HCT116 (cell line): ENCODE data around the gene KDM5C. TPM values are rescaled to one million over a fixed set of nuclear protein-coding genes. Genes with fewer than 3 reads are reported as not detected.

ENCODE experiments used
- ATAC-seq: fragments of 200-7000 bp; cut with Tn5 transposase; 2 replicates; pipeline ENCODE4 v1.9.1; 2020; ENCODE audit warnings: mild to moderate bottlenecking, moderate library complexity
- BruUV-seq: library from RNA; stranded (reverse); fragments of 400-500 nt; replicated peaks from 2 replicates; lab custom pipeline; 2021; lab: Mats Ljungman, UMichigan
- CTCF ChIA-PET: fragments of 300-600 bp; sonication (Branson Sonifier 250); formaldehyde crosslinking; loops from one replicate; lab custom pipeline; 2021; ENCODE audit warnings: antibody characterized with exemption; lab: Charles Lee
- POLR2A ChIA-PET: fragments of 300-600, 350-600 bp; sonication (Branson Sonifier 250); formaldehyde crosslinking; loops from one replicate; lab custom pipeline; 2021; ENCODE audit warnings: antibody characterized with exemption; lab: Charles Lee
- RAD21 ChIA-PET, 2 experiments: fragments of 300-600 bp; sonication (Branson Sonifier 250); formaldehyde crosslinking; loops; one replicate each; lab custom pipeline; 2023; ENCODE audit warnings: low total read pairs in 2 of 2; ENCODE audit not compliant: uncharacterized antibody in 2 of 2, unreplicated experiment in 2 of 2, low non-redundant PET in 1 of 2; lab: Charles Lee
- DNase-seq: peaks from one replicate; pipeline ENCODE4 v3.0.0-alpha.2; 2010; ENCODE audit warnings: low read depth, low spot score
- H2AFZ ChIP-seq: fragments of 200-600 bp; shearing (Covaris generic), sonication (generic); 2 replicates; pipeline ENCODE4 v1.6.1; 2017; ENCODE audit warnings: low read depth, mixed run types, mixed read lengths, antibody characterized with exemption, low read length; ENCODE audit not compliant: poor library complexity, severe bottlenecking
- H3K27ac ChIP-seq: 2 replicates; pipeline ENCODE4 v1.5.1; 2012; ENCODE audit warnings: low read depth, low read length
- H3K27me3 ChIP-seq: fragments of 200-600 bp; sonication (generic); 2 replicates; pipeline ENCODE4 v1.6.1; 2016; ENCODE audit warnings: mixed run types, low read length, mixed read lengths; ENCODE audit not compliant: insufficient read depth
- H3K36me3 ChIP-seq, 2 experiments: fragments of 200-500 bp in 1 of 2; fragments of 200-600 bp in 1 of 2; sonication (Bioruptor generic) in 1 of 2; sonication (generic) in 1 of 2; 2 replicates each; pipeline versions ENCODE4 v1.5.1 to v1.6.1; 2014 to 2016; ENCODE audit warnings: low read length in 2 of 2, inconsistent platforms in 1 of 2, mixed read lengths in 1 of 2, mixed run types in 1 of 2; ENCODE audit not compliant: insufficient read depth in 2 of 2, control insufficient read depth in 1 of 2
- H3K4me1 ChIP-seq, 2 experiments: fragments of 200-600 bp in 1 of 2; sonication (generic) in 1 of 2; 2 replicates each; pipeline versions ENCODE4 v1.5.1 to v1.6.1; 2012 to 2017; ENCODE audit warnings: low read length in 2 of 2, inconsistent platforms in 1 of 2, mild to moderate bottlenecking in 1 of 2, mixed read lengths in 1 of 2, mixed run types in 1 of 2, moderate library complexity in 1 of 2; ENCODE audit not compliant: insufficient read depth in 2 of 2, control insufficient read depth in 1 of 2
- H3K4me2 ChIP-seq: fragments of 200-600 bp; sonication (generic); 2 replicates; pipeline ENCODE4 v1.6.1; 2017; ENCODE audit warnings: mixed run types, low read length, mixed read lengths
- H3K4me3 ChIP-seq, 2 experiments: fragments of 200-600 bp in 1 of 2; sonication (generic) in 1 of 2; replicated peaks in 1 of 2; 2 replicates each; pipeline ENCODE4 v1.5.1; 2011 to 2016; ENCODE audit warnings: low read length in 2 of 2, control low read depth in 1 of 2, low read depth in 1 of 2, mild to moderate bottlenecking in 1 of 2, mixed read lengths in 1 of 2, mixed run types in 1 of 2
- H3K79me2 ChIP-seq: fragments of 200-600 bp; sonication (generic); 2 replicates; pipeline ENCODE4 v1.6.1; 2017; ENCODE audit warnings: mild to moderate bottlenecking, mixed run types, low read length, moderate library complexity, mixed read lengths; ENCODE audit not compliant: insufficient read depth
- H3K9ac ChIP-seq: fragments of 200-600 bp; sonication (generic); 2 replicates; pipeline ENCODE4 v1.6.1; 2016; ENCODE audit warnings: low read length, mixed read lengths
- H3K9me2 ChIP-seq: fragments of 200-600 bp; sonication (generic), shearing (Covaris generic); 2 replicates; pipeline ENCODE4 v1.6.1; 2017; ENCODE audit warnings: mixed run types, mild to moderate bottlenecking, moderate library complexity; ENCODE audit not compliant: insufficient read depth
- H3K9me3 ChIP-seq, 2 experiments: fragments of 200-500 bp in 1 of 2; fragments of 200-600 bp in 1 of 2; sonication (Bioruptor generic) in 1 of 2; sonication (generic) in 1 of 2; 2 replicates each; pipeline ENCODE4 v1.6.1; 2014 to 2017; ENCODE audit warnings: low read length in 2 of 2, mixed read lengths in 2 of 2, inconsistent platforms in 1 of 2, low read depth in 1 of 2, mild to moderate bottlenecking in 1 of 2, mixed run types in 1 of 2, moderate library complexity in 1 of 2; ENCODE audit not compliant: control insufficient read depth in 1 of 2, insufficient read depth in 1 of 2
- H4K20me1 ChIP-seq: fragments of 200-600 bp; sonication (generic), shearing (Covaris generic); 2 replicates; pipeline ENCODE4 v1.6.1; 2017; ENCODE audit warnings: mixed run types, mild to moderate bottlenecking, moderate library complexity; ENCODE audit not compliant: insufficient read depth
- CEBPB ChIP-seq: IDR thresholded peaks from 2 replicates; pipeline ENCODE4 v1.6.1; 2012; ENCODE audit warnings: low read depth
- EGR1 ChIP-seq: IDR thresholded peaks from 2 replicates; pipeline ENCODE4 v1.6.1; 2012; ENCODE audit warnings: low read depth
- EZH2phosphoT487 ChIP-seq: fragments of 200-600 bp; IDR thresholded peaks from 2 replicates; pipeline ENCODE4 v1.6.1; 2018; ENCODE audit warnings: antibody characterized with exemption, borderline replicate concordance
- JUND ChIP-seq: IDR thresholded peaks from 2 replicates; pipeline ENCODE4 v1.6.1; 2012
- MAX ChIP-seq: IDR thresholded peaks from 2 replicates; pipeline ENCODE4 v1.6.1; 2012
- POLR2A ChIP-seq: IDR thresholded peaks from 2 replicates; pipeline ENCODE4 v1.7.0; 2011; ENCODE audit warnings: borderline replicate concordance; ENCODE audit not compliant: insufficient read depth, insufficient read length; ENCODE audit errors: extremely low read depth
- POLR2AphosphoS5 ChIP-seq: IDR thresholded peaks from 2 replicates; pipeline ENCODE4 v1.6.1; 2011; ENCODE audit warnings: mild to moderate bottlenecking, low read depth, low read length, moderate library complexity
- SP1 ChIP-seq: IDR thresholded peaks from 2 replicates; pipeline ENCODE4 v1.6.1; 2012; ENCODE audit warnings: low read depth
- YY1 ChIP-seq: IDR thresholded peaks from 2 replicates; pipeline ENCODE4 v1.6.1; 2011; ENCODE audit warnings: low read length, low read depth, moderate library complexity, mild to moderate bottlenecking; ENCODE audit not compliant: insufficient replicate concordance; ENCODE audit errors: extremely low read depth
- ZFX ChIP-seq: fragments of 450-650 bp; IDR thresholded peaks from 2 replicates; pipeline ENCODE4 v1.6.1; 2017
- intact Hi-C: fragments of 100-400 bp; cut with micrococcal nuclease; formaldehyde crosslinking; loops from 2 replicates; pipeline ENCODE4 v1.10.0; 2022
- total RNA-seq: library from RNA; stranded (reverse); gene quantifications from one replicate; pipeline ENCODE4 v1.2.1, GENCODE V29; 2021; ENCODE audit not compliant: unreplicated experiment

KDM5C gene
- total RNA-seq, 1 experiment from 2014 or later = 72.9 TPM

- Histone ChIP-seq H3K9me3 (no peaks in the 10 kb centered on the region), H2AFZ (no peak overlapping the region), H3K9me2 (no peaks in the 10 kb centered on the region), H3K4me1 (peaks cover 5 to 6% of the 10 kb centered on the region in 2 experiments), H3K79me2 (no peaks in the 10 kb centered on the region), H3K27ac (no peak overlapping the region), H3K27me3 (no peaks in the 10 kb centered on the region), H3K36me3 (no peaks in the 10 kb centered on the region), H3K9ac (no peak overlapping the region), H3K4me3 (no peak overlapping the region), H3K4me2 (no peak overlapping the region), H4K20me1 (no peaks in the 10 kb centered on the region)
- ATAC-seq (no peak), DNase-seq (no peak)
- ChIA-PET POLR2A (no interaction called here), RAD21 (no interaction called here), CTCF (no interaction called here)
- TF ChIP-seq SP1 (no peak), EZH2phosphoT487 (no peak), POLR2A (no peak)
- intact Hi-C loops = no loop called here
- BruUV-seq = no TSS peak
Observed at GRCh38 chrX:53257670-53258423, 32.8 kb upstream of the KDM5C start.

- H3K9me2 ChIP-seq = no peaks in the 10 kb centered on the region
- no peaks in the 10 kb centered on the region for H3K9me3 ChIP-seq
- H2AFZ ChIP-seq = no peak overlapping the region
- H3K9ac ChIP-seq = no peak overlapping the region
- H3K36me3 ChIP-seq = no peaks in the 10 kb centered on the region
- no peak overlapping the region for H3K4me2 ChIP-seq
- RAD21 ChIA-PET = no interaction called here
- H3K4me1 ChIP-seq = no peaks in the 10 kb centered on the region
- POLR2A ChIA-PET = no interaction called here
- DNase-seq = no peak
- no peaks in the 10 kb centered on the region for H3K27me3 ChIP-seq
- no peak overlapping the region for H3K27ac ChIP-seq
- no TSS peak for BruUV-seq
- ATAC-seq = no peak
- H3K79me2 ChIP-seq = no peaks in the 10 kb centered on the region
- H4K20me1 ChIP-seq = no peaks in the 10 kb centered on the region
- CTCF ChIA-PET = no interaction called here
- TF ChIP-seq EGR1 = no peak
- no peak for TF ChIP-seq POLR2AphosphoS5
- TF ChIP-seq MAX = no peak
- no peak for TF ChIP-seq YY1
- no peak for TF ChIP-seq CEBPB
- TF ChIP-seq JUND = no peak
- TF ChIP-seq ZFX = no peak
- TF ChIP-seq, all 23 proteins: peak for 0
- intact Hi-C loops = no loop called here
- no peak overlapping the region for H3K4me3 ChIP-seq
Observed at GRCh38 chrX:53257166-53257565, 32.2 kb upstream of the KDM5C start.
